ENCODE data around the gene CDKN1C.
"Not testable (repeated sequence)": the region's sequence is repeated elsewhere in the genome, so short reads cannot be mapped to it uniquely, and the experiment has no call there.

The CDKN1C gene

GRCh38 chr11:2922655-2923054 is 37.1 kb upstream of the CDKN1C start:
- no peak for DNase-seq

- DNase-seq, result no peak
Observed at GRCh38 chr11:2921742-2922493, 36.3 kb upstream of the CDKN1C start.

GRCh38 chr11:2921261-2921660 is 35.7 kb upstream of the CDKN1C start:
- DNase-seq, result no peak

GRCh38 chr11:2920343-2920742 is 34.8 kb upstream of the CDKN1C start:
- DNase-seq, result no peak

- DNase-seq, result no peak
Observed at GRCh38 chr11:2919837-2920236, 34.3 kb upstream of the CDKN1C start.

GRCh38 chr11:2919188-2919587 is 33.6 kb upstream of the CDKN1C start:
- DNase-seq, result no peak

GRCh38 chr11:2917842-2918490 is 32.4 kb upstream of the CDKN1C start:
- no peak for DNase-seq

- DNase-seq, result no peak
Observed at GRCh38 chr11:2916892-2917645, 31.5 kb upstream of the CDKN1C start.

- DNase-seq, result no peak
Observed at GRCh38 chr11:2916114-2916891, 30.7 kb upstream of the CDKN1C start.

- no peak for DNase-seq
Observed at GRCh38 chr11:2915473-2915872, 29.9 kb upstream of the CDKN1C start.

GRCh38 chr11:2914455-2915195 is 29.1 kb upstream of the CDKN1C start:
- peak; percentile 37 for DNase-seq

- DNase-seq, result no peak
Observed at GRCh38 chr11:2913776-2914175, 28.2 kb upstream of the CDKN1C start.

GRCh38 chr11:2913019-2913431 is 27.4 kb upstream of the CDKN1C start:
- no peak for DNase-seq

GRCh38 chr11:2912498-2912897 is 26.9 kb upstream of the CDKN1C start:
- no peak for DNase-seq

- DNase-seq, result no peak
Observed at GRCh38 chr11:2911785-2912391, 26.3 kb upstream of the CDKN1C start.

GRCh38 chr11:2911088-2911784 is 25.7 kb upstream of the CDKN1C start:
- no peak for DNase-seq

- no peak for DNase-seq
Observed at GRCh38 chr11:2910401-2910955, 24.9 kb upstream of the CDKN1C start.

GRCh38 chr11:2909133-2909902 is 23.7 kb upstream of the CDKN1C start:
- DNase-seq, result no peak

- DNase-seq, result no peak
Observed at GRCh38 chr11:2908130-2908529, 22.6 kb upstream of the CDKN1C start.

GRCh38 chr11:2905299-2905698 is 19.7 kb upstream of the CDKN1C start:
- not testable (repeated sequence) for DNase-seq
